ENCODE measurements around the gene CYP4F12. TPM values are rescaled to one million over a fixed set of nuclear protein-coding genes. Genes with fewer than 3 reads are reported as not detected.

The CYP4F12 gene
- total and polyA plus RNA-seq, 4 donors: 0.85 to 4.2 (median 3.1) TPM

- Histone ChIP-seq H3K9me3 (ENCODE audit: control insufficient read depth in 4 of 4, insufficient read depth in 3 of 4, low read length in 3 of 4) (peaks cover 0 to 5% (median 4%) of the 10 kb centered on the region in 4 donors), H3K27me3 (ENCODE audit: control insufficient read depth in 3 of 3, insufficient read depth in 3 of 3, low read length in 2 of 3) (no peaks in the 10 kb centered on the region), H3K9ac (ENCODE audit: insufficient read depth in 1 of 2, low read length in 2 of 2) (no peak overlapping the region), H3K27ac (ENCODE audit: low read depth in 1 of 2, low read length in 1 of 2) (no peak overlapping the region), H3K36me3 (ENCODE audit: control insufficient read depth in 4 of 4, insufficient read depth in 4 of 4, low read length in 4 of 4) (peaks cover 0 to 28% (median 0%) of the 10 kb centered on the region in 4 donors), H3K4me3 (no peak overlapping the region), H3K4me1 (ENCODE audit: control insufficient read depth in 5 of 5, insufficient read depth in 5 of 5, low read length in 5 of 5) (peaks cover 0 to 5% (median 0%) of the 10 kb centered on the region in 5 donors)
- 82% methylated on average over 10 of the region's 10 CpGs for WGBS, 2 donors
- no peak for TF ChIP-seq CTCF (IDR thresholded peaks at IDR 0.05; ENCODE audit: control extremely low read depth, extremely low read depth)
- DNase-seq: no peak
- no peak for ATAC-seq (ENCODE audit: insufficient read depth, low FRiP score)
Observed at GRCh38 chr19:15683411-15683810, 10.5 kb downstream of the CYP4F12 start.

GRCh38 chr19:15684828-15685227, 11.9 kb downstream of the CYP4F12 start:
- no peak for DNase-seq
- H3K27me3 ChIP-seq (ENCODE audit: control insufficient read depth in 3 of 3, insufficient read depth in 3 of 3, low read length in 2 of 3): no peaks in the 10 kb centered on the region
- H3K36me3 ChIP-seq (ENCODE audit: control insufficient read depth in 4 of 4, insufficient read depth in 4 of 4, low read length in 4 of 4): peaks cover 0 to 23% (median 0%) of the 10 kb centered on the region in 4 donors
- 32 to 34% methylated on average over 9 of the region's 9 CpGs for WGBS, 2 donors
- no peak overlapping the region for H3K9ac ChIP-seq (ENCODE audit: insufficient read depth in 1 of 2, low read length in 2 of 2)
- TF ChIP-seq CTCF (IDR thresholded peaks at IDR 0.05; ENCODE audit: control extremely low read depth, extremely low read depth): no peak
- no peak overlapping the region for H3K4me3 ChIP-seq
- H3K4me1 ChIP-seq (ENCODE audit: control insufficient read depth in 5 of 5, insufficient read depth in 5 of 5, low read length in 5 of 5): peaks cover 0 to 5% (median 0%) of the 10 kb centered on the region in 5 donors
- H3K27ac ChIP-seq (ENCODE audit: low read depth in 1 of 2, low read length in 1 of 2): no peak overlapping the region
- ATAC-seq (ENCODE audit: insufficient read depth, low FRiP score): no peak
- H3K9me3 ChIP-seq (ENCODE audit: control insufficient read depth in 4 of 4, insufficient read depth in 3 of 4, low read length in 3 of 4): peaks cover 1 to 7% (median 5%) of the 10 kb centered on the region in 4 donors

GRCh38 chr19:15696654-15697194, 23.8 kb downstream of the CYP4F12 start:
- no peak for TF ChIP-seq CTCF (IDR thresholded peaks at IDR 0.05; ENCODE audit: control extremely low read depth, extremely low read depth)
- Histone ChIP-seq H3K36me3 (ENCODE audit: control insufficient read depth in 4 of 4, insufficient read depth in 4 of 4, low read length in 4 of 4) (no peaks in the 10 kb centered on the region), H3K9me3 (ENCODE audit: control insufficient read depth in 4 of 4, insufficient read depth in 3 of 4, low read length in 3 of 4) (peaks cover 0 to 2% (median 0%) of the 10 kb centered on the region in 4 donors), H3K9ac (ENCODE audit: insufficient read depth in 1 of 2, low read length in 2 of 2) (no peak overlapping the region), H3K4me1 (ENCODE audit: control insufficient read depth in 5 of 5, insufficient read depth in 5 of 5, low read length in 5 of 5) (no peaks in the 10 kb centered on the region), H3K4me3 (no peak overlapping the region), H3K27ac (ENCODE audit: low read depth in 1 of 2, low read length in 1 of 2) (no peak overlapping the region), H3K27me3 (ENCODE audit: control insufficient read depth in 3 of 3, insufficient read depth in 3 of 3, low read length in 2 of 3) (no peaks in the 10 kb centered on the region)
- DNase-seq (no peak), ATAC-seq (ENCODE audit: insufficient read depth, low FRiP score) (no peak)
- WGBS, 2 donors: 70% methylated on average over 19 of the region's 19 CpGs

Data from lung (tissue), 12 donors.